GM12878 (cell line): Measurements from ENCODE around the gene HTR3E. TPM values are rescaled to one million over a fixed set of nuclear protein-coding genes. Genes with fewer than 3 reads are reported as not detected.

Source experiments
- ATAC-seq: fragments of 200-7000 bp; cut with Tn5 transposase; 3 replicates; pipeline ENCODE4 v1.9.1; 2020; ENCODE audit warnings: mild to moderate bottlenecking, moderate library complexity
- BruUV-seq: library from RNA; stranded (reverse); fragments of 400-500 nt; replicated peaks from 2 replicates; lab custom pipeline; 2021; lab: Mats Ljungman, UMichigan
- CTCF ChIA-PET: fragments of 300-600 bp; sonication (Branson Sonifier 250); formaldehyde crosslinking; extraction: SDS; loops from one replicate; lab custom pipeline; 2021; ENCODE audit warnings: inconsistent platforms; lab: Yijun Ruan, JAX
- POLR2A ChIA-PET: fragments of 350-600 bp; formaldehyde crosslinking; extraction: SDS; loops from one replicate; lab custom pipeline; 2021; ENCODE audit warnings: inconsistent platforms; lab: Charles Lee
- RAD21 ChIA-PET: fragments of 300-600 bp; sonication (Branson Sonifier 250); formaldehyde crosslinking; loops from one replicate; lab custom pipeline; 2023; ENCODE audit warnings: antibody characterized with exemption; ENCODE audit not compliant: unreplicated experiment; lab: Charles Lee
- SMC1A ChIA-PET: fragments of 300-600 bp; sonication (Branson Sonifier 250); formaldehyde crosslinking; loops from one replicate; lab custom pipeline; 2023; ENCODE audit not compliant: unreplicated experiment, uncharacterized antibody; lab: Charles Lee
- DNase-seq: peaks from one replicate; pipeline ENCODE4 v3.0.0-alpha.2; 2011; ENCODE audit warnings: low read depth, low spot score
- FAIRE-seq: peaks from 3 replicates; lab custom pipeline; 2011; peaks lifted over from hg19 to GRCh38; lab: Jason Lieb, UNC
- H2AFZ ChIP-seq: 2 replicates; pipeline ENCODE4 v1.6.0; 2011; ENCODE audit warnings: low read depth, low read length, control low read depth; ENCODE audit not compliant: control insufficient read depth
- H3K27ac ChIP-seq: 2 replicates; pipeline ENCODE4 v1.5.1; 2011; ENCODE audit warnings: control low read depth; ENCODE audit not compliant: control insufficient read depth, insufficient read depth
- H3K27me3 ChIP-seq, 2 experiments: replicated peaks in 1 of 2; 2 replicates each; pipeline versions ENCODE4 v1.6.0 to v1.6.1; 2011; ENCODE audit warnings: low read length in 1 of 2; ENCODE audit not compliant: control insufficient read depth in 2 of 2, insufficient read depth in 2 of 2
- H3K36me3 ChIP-seq, 2 experiments: 2 replicates each; pipeline ENCODE4 v1.5.1; 2011; ENCODE audit warnings: low read length in 1 of 2; ENCODE audit not compliant: control insufficient read depth in 2 of 2, insufficient read depth in 2 of 2
- H3K4me1 ChIP-seq: 2 replicates; pipeline ENCODE4 v1.6.1; 2011; ENCODE audit warnings: mild to moderate bottlenecking, low read length, moderate library complexity, mixed read lengths; ENCODE audit not compliant: control insufficient read depth, insufficient read depth
- H3K4me2 ChIP-seq: 2 replicates; pipeline ENCODE4 v1.6.0; 2011; ENCODE audit warnings: control low read depth; ENCODE audit not compliant: control insufficient read depth, insufficient read depth
- H3K4me3 ChIP-seq: fragments of 200-600 bp; sonication (generic); 2 replicates; pipeline ENCODE4 v1.5.1; 2016
- H3K79me2 ChIP-seq: 2 replicates; pipeline ENCODE4 v1.6.0; 2011; ENCODE audit warnings: low read length; ENCODE audit not compliant: control insufficient read depth, insufficient read depth
- H3K9ac ChIP-seq: 2 replicates; pipeline ENCODE4 v1.8.0; 2011; ENCODE audit warnings: low read length, control low read depth, mixed read lengths; ENCODE audit not compliant: control insufficient read depth, insufficient read depth
- H3K9me3 ChIP-seq: replicated peaks from 3 replicates; pipeline ENCODE4 v1.5.1; 2011; ENCODE audit warnings: mild to moderate bottlenecking, low read length; ENCODE audit not compliant: control insufficient read depth, insufficient read depth
- H4K20me1 ChIP-seq: 2 replicates; pipeline ENCODE4 v1.6.0; 2011; ENCODE audit not compliant: control insufficient read depth, insufficient read depth
- CREM ChIP-seq: IDR thresholded peaks from 2 replicates; pipeline ENCODE4 v1.6.1; 2014; ENCODE audit warnings: antibody characterized with exemption, low read depth
- CUX1 ChIP-seq: IDR thresholded peaks from 2 replicates; pipeline ENCODE4 v1.6.1; 2012; ENCODE audit warnings: improper control_type of control experiment, low read depth, low read length; ENCODE audit not compliant: insufficient replicate concordance
- DPF2 ChIP-seq: fragments of 450-650 bp; IDR thresholded peaks from 2 replicates; pipeline ENCODE4 v1.6.1; 2017; ENCODE audit warnings: mild to moderate bottlenecking
- E2F4 ChIP-seq: IDR thresholded peaks from 2 replicates; pipeline ENCODE4 v1.6.1; 2012; ENCODE audit warnings: low read depth, low read length, improper control_type of control experiment
- EGR1 ChIP-seq, 2 experiments: IDR thresholded peaks; 1 replicate in 1 of 2; 2 replicates in 1 of 2; pipeline ENCODE4 v1.6.1; 2011 to 2012; ENCODE audit warnings: low read depth in 2 of 2, low read length in 2 of 2, borderline replicate concordance in 1 of 2, mild to moderate bottlenecking in 1 of 2, moderate library complexity in 1 of 2
- FOXM1 ChIP-seq: IDR thresholded peaks from 2 replicates; pipeline ENCODE4 v1.6.1; 2012; ENCODE audit warnings: low read depth, mild to moderate bottlenecking, inconsistent platforms, low read length, moderate library complexity
- IRF4 ChIP-seq: IDR thresholded peaks from 2 replicates; pipeline ENCODE4 v1.6.1; 2011; ENCODE audit warnings: low read depth, low read length
- MTA2 ChIP-seq: fragments of 450-650 bp; IDR thresholded peaks from 2 replicates; pipeline ENCODE4 v1.6.1; 2016; ENCODE audit warnings: low read depth, mild to moderate bottlenecking, moderate library complexity
- MYB ChIP-seq: fragments of 150-350 bp; IDR thresholded peaks from 2 replicates; pipeline ENCODE4 v1.6.1; 2014; ENCODE audit warnings: mild to moderate bottlenecking, low read depth, low read length, borderline replicate concordance
- POLR2AphosphoS5 ChIP-seq: IDR thresholded peaks from 2 replicates; pipeline ENCODE4 v1.6.1; 2011; ENCODE audit warnings: mild to moderate bottlenecking, low read length, inconsistent platforms
- RB1 ChIP-seq: fragments of 450-650 bp; formaldehyde crosslinking; IDR thresholded peaks from 2 replicates; pipeline ENCODE4 v1.6.1; 2017; ENCODE audit warnings: mild to moderate bottlenecking, borderline replicate concordance
- STAT1 ChIP-seq: fragments of 450-650 bp; conservative IDR thresholded peaks from 2 replicates; pipeline ENCODE4 v1.6.1; 2014; ENCODE audit warnings: antibody characterized with exemption, mild to moderate bottlenecking
- ZNF24 ChIP-seq: fragments of 450-650 bp; IDR thresholded peaks from 2 replicates; pipeline ENCODE4 v1.6.1; 2017; ENCODE audit warnings: antibody characterized with exemption, mild to moderate bottlenecking
- ZNF384 ChIP-seq: IDR thresholded peaks from 2 replicates; pipeline ENCODE4 v1.6.1; 2012; ENCODE audit warnings: low read depth, mild to moderate bottlenecking, low read length, improper control_type of control experiment, borderline replicate concordance
- WGBS: methylation state at CpG from one replicate; pipeline ENCODE4 v1.1.6; 2016; ENCODE audit warnings: low lambda C conversion rate; ENCODE audit not compliant: insufficient replicate concordance, insufficient coverage; ENCODE audit errors: missing lambda C conversion rate; 5-methylcytosine and 5-hydroxymethylcytosine counted together
- in situ Hi-C: fragments of 300-500 bp; cut with MboI; formaldehyde crosslinking; loops from 9 replicates; pipeline ENCODE4 v1.14.3; 2018; ENCODE audit warnings: mixed read lengths
- intact Hi-C: fragments of 100-400 bp; cut with micrococcal nuclease; formaldehyde crosslinking; loops from one replicate; pipeline ENCODE4 v1.14.2; 2022; ENCODE audit not compliant: unreplicated experiment
- polyA plus RNA-seq, 11 experiments: library from polyadenylated mRNA; depleted of rRNA in 4 of 11; unstranded in 6 of 11; stranded (reverse) in 5 of 11; fragments of >200 nt; fragmentation: Nextera tagmentation in 4 of 11; fragmentation: Illumina TruSeq in 1 of 11; extraction: Ambion mirVana in 4 of 11; extraction: Trizol in 1 of 11; gene quantifications; 1 replicate in 1 of 11; 2 replicates in 10 of 11; pipeline versions ENCODE4 v1.2.1 to v1.2.3, GENCODE V29; 2011 to 2016; ENCODE audit warnings: inconsistent platforms in 2 of 11, missing spikeins in 2 of 11, low read depth in 1 of 11
- total RNA-seq, 4 experiments: library from RNA; depleted of rRNA in 3 of 4; stranded (reverse); fragments of >200 nt in 3 of 4; fragmentation: Illumina TruSeq in 1 of 4; extraction: Trizol in 1 of 4; gene quantifications; 2 replicates each; pipeline versions ENCODE4 v1.2.1 to v1.2.3, GENCODE V29; 2013 to 2021

Gene HTR3E
- total and polyA plus RNA-seq, 10 of the 15 experiments (the other 5 are each of a cell fraction or from before 2014, with no cell fraction given): not detected

GRCh38 chr3:184099806-184100686 lies 3.2 kb downstream of the HTR3E start:
- SMC1A ChIA-PET: interaction anchor here (0.6 kb wide), 1 partner anchor 438 kb away, joined by 3 read pairs; no protein-coding TSS in a partner anchor
- no peaks in the 10 kb centered on the region for H3K27me3 ChIP-seq
- FAIRE-seq (no peak), ATAC-seq (no peak; the same call in 2 of the 3 replicates), DNase-seq (no peak)
- POLR2A ChIA-PET: interaction anchor here (0.6 kb wide), 1 partner anchor 1495 kb away, joined by 5 read pairs; no protein-coding TSS in a partner anchor
- H4K20me1 ChIP-seq: no peaks in the 10 kb centered on the region
- no peaks in the 10 kb centered on the region for H3K9me3 ChIP-seq
- in situ Hi-C loops (no loop called here), intact Hi-C loops (no loop called here)
- no peaks in the 10 kb centered on the region for H3K36me3 ChIP-seq
- CTCF ChIA-PET: interaction anchor here (0.6 kb wide), 1 partner anchor 333 kb away, joined by 3 read pairs; no protein-coding TSS in a partner anchor
- H3K9ac ChIP-seq: no peak overlapping the region
- H3K4me1 ChIP-seq: no peaks in the 10 kb centered on the region
- no peak overlapping the region for H3K4me2 ChIP-seq
- RAD21 ChIA-PET: interaction anchor here (0.5 kb wide), 1 partner anchor 131 kb away, joined by 3 read pairs; no protein-coding TSS in a partner anchor
- H3K79me2 ChIP-seq: no peaks in the 10 kb centered on the region
- no peak overlapping the region for H3K27ac ChIP-seq
- TF ChIP-seq MYB (no peak), EGR1 (IDR thresholded peaks at IDR 0.05; ENCODE audit: borderline replicate concordance in 1 of 2, low read depth in 2 of 2, low read length in 2 of 2) (no peak), CUX1 (no peak), IRF4 (no peak), STAT1 (no peak), ZNF384 (no peak), POLR2AphosphoS5 (no peak), MTA2 (no peak), RB1 (no peak), FOXM1 (no peak), E2F4 (no peak), CREM (no peak), DPF2 (no peak), ZNF24 (no peak)
- no TSS peak for BruUV-seq
- WGBS: 34% methylated on average over 24 of the region's 24 CpGs
- H2AFZ ChIP-seq: no peak overlapping the region
- no peak overlapping the region for H3K4me3 ChIP-seq
